ENCODE data around the gene SMG6. TPM values are rescaled to one million over a fixed set of nuclear protein-coding genes. Genes with fewer than 3 reads are reported as not detected.

Gene SMG6
- total and polyA plus RNA-seq, 2 experiments from 2014 or later = 16.8 to 63.1 TPM

DNA sequence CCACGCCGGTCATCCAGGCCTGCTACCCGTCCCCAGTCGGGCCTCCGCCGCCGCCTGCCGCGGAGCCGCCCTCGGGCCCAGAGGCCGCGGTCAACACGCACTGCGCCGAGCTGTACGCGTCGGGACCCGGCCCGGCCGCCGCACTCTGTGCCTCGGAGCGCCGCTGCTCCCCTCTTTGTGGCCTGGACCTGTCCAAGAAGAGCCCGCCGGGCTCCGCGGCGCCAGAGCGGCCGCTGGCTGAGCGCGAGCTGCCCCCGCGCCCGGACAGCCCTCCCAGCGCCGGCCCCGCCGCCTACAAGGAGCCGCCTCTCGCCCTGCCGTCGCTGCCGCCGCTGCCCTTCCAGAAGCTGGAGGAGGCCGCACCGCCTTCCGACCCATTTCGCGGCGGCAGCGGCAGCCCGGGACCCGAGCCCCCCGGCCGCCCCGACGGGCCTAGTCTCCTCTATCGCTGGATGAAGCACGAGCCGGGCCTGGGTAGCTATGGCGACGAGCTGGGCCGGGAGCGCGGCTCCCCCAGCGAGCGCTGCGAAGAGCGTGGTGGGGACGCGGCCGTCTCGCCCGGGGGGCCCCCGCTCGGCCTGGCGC, 246.3 kb downstream of the SMG6 start:
- no peaks in the 10 kb centered on the region for H3K9me2 ChIP-seq (ENCODE audit: insufficient read depth)
- H3K9ac ChIP-seq = no peak overlapping the region
- no peak overlapping the region for H2AFZ ChIP-seq
- no peaks in the 10 kb centered on the region for H4K20me1 ChIP-seq (ENCODE audit: insufficient read depth)
- no peak for DNase-seq
- no peaks in the 10 kb centered on the region for H3K27me3 ChIP-seq (replicated peaks; ENCODE audit: insufficient read depth)
- H3K9me3 ChIP-seq (ENCODE audit: low read depth) = no peaks in the 10 kb centered on the region
- H3K27ac ChIP-seq = no peak overlapping the region; the same call in 1 of the 2 replicates
- H3K79me2 ChIP-seq (ENCODE audit: insufficient read depth) = peaks cover 46% of the 10 kb centered on the region
- in situ Hi-C loops (cut with MboI) = no loop called here
- no peak overlapping the region for H3K4me3 ChIP-seq
- H3F3A ChIP-seq (ENCODE audit: insufficient read depth) = peaks cover 10% of the 10 kb centered on the region; the same call in 1 of the 2 replicates
- H3K4me1 ChIP-seq (ENCODE audit: insufficient read depth) = peaks cover 7% of the 10 kb centered on the region
- no peak for TF ChIP-seq EZH2phosphoT487 (IDR thresholded peaks at IDR 0.05; ENCODE audit: insufficient read depth, low read depth)
- no peak for TF ChIP-seq EZH2 (IDR thresholded peaks at IDR 0.05; ENCODE audit: insufficient read depth, poor library complexity, severe bottlenecking)
- H3K36me3 ChIP-seq (ENCODE audit: low read depth) = no peaks in the 10 kb centered on the region; the same call in 1 of the 2 replicates
- no peak overlapping the region for H3K4me2 ChIP-seq (ENCODE audit: unreplicated experiment)
- WGBS, 2 experiments (ENCODE audit: low coverage in 1 of 2, low lambda C conversion rate in 2 of 2, missing lambda C conversion rate in 2 of 2) = 86 to 95% methylated on average over 38 to 79 of the region's 81 CpGs

DNA sequence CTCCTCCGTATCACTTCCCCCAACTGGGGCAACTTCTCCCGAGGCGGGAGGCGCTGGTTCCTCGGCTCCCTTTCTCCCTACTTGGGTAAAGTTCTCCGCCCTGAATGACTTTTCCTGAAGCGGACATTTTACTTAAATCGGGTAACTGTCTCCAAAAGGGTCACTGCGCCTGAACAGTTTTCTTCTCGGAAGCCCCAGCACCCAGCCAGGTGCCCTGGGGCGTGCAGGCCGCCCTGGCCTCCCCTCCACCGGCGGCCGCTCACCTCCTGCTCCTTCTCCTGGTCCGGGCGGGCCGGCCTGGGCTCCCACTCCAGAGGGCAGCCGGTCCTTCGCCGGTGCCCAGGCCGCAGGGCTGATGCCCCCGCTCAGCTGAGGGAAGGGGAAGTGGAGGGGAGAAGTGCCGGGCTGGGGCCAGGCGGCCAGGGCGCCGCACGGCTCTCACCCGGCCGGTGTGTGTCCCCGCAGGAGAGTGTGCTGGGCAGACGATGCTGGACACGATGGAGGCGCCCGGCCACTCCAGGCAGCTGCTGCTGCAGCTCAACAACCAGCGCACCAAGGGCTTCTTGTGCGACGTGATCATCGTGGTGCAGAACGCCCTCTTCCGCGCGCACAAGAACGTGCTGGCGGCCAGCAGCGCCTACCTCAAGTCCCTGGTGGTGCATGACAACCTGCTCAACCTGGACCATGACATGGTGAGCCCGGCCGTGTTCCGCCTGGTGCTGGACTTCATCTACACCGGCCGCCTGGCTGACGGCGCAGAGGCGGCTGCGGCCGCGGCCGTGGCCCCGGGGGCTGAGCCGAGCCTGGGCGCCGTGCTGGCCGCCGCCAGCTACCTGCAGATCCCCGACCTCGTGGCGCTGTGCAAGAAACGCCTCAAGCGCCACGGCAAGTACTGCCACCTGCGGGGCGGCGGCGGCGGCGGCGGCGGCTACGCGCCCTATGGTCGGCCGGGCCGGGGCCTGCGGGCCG, 247.1 kb downstream of the SMG6 start:
- H2AFZ ChIP-seq = no peak overlapping the region
- peaks cover 46% of the 10 kb centered on the region for H3K79me2 ChIP-seq (ENCODE audit: insufficient read depth)
- 42 to 50% methylated on average over 75 to 84 of the region's 85 CpGs for WGBS, 2 experiments (ENCODE audit: low coverage in 1 of 2, low lambda C conversion rate in 2 of 2, missing lambda C conversion rate in 2 of 2)
- in situ Hi-C loops (cut with MboI) = no loop called here
- no peaks in the 10 kb centered on the region for H4K20me1 ChIP-seq (ENCODE audit: insufficient read depth)
- H3K9me2 ChIP-seq (ENCODE audit: insufficient read depth) = no peaks in the 10 kb centered on the region
- H3K9ac ChIP-seq = peak overlapping the region; percentile 91
- H3K27me3 ChIP-seq (replicated peaks; ENCODE audit: insufficient read depth) = no peaks in the 10 kb centered on the region
- peak; percentile 71 for DNase-seq
- H3K9me3 ChIP-seq (ENCODE audit: low read depth) = no peaks in the 10 kb centered on the region
- H3K4me1 ChIP-seq (ENCODE audit: insufficient read depth) = no peaks in the 10 kb centered on the region
- H3K4me2 ChIP-seq (ENCODE audit: unreplicated experiment) = peak overlapping the region; percentile 86
- H3K4me3 ChIP-seq = peak overlapping the region; percentile 79
- TF ChIP-seq EZH2phosphoT487 (IDR thresholded peaks at IDR 0.05; ENCODE audit: insufficient read depth, low read depth) = no peak
- TF ChIP-seq EZH2 (IDR thresholded peaks at IDR 0.05; ENCODE audit: insufficient read depth, poor library complexity, severe bottlenecking) = no peak
- H3F3A ChIP-seq (ENCODE audit: insufficient read depth) = peaks cover 2% of the 10 kb centered on the region; the same call in 1 of the 2 replicates
- H3K27ac ChIP-seq = peak overlapping the region; percentile 81
- no peaks in the 10 kb centered on the region; the same call in 1 of the 2 replicates for H3K36me3 ChIP-seq (ENCODE audit: low read depth)

DNA sequence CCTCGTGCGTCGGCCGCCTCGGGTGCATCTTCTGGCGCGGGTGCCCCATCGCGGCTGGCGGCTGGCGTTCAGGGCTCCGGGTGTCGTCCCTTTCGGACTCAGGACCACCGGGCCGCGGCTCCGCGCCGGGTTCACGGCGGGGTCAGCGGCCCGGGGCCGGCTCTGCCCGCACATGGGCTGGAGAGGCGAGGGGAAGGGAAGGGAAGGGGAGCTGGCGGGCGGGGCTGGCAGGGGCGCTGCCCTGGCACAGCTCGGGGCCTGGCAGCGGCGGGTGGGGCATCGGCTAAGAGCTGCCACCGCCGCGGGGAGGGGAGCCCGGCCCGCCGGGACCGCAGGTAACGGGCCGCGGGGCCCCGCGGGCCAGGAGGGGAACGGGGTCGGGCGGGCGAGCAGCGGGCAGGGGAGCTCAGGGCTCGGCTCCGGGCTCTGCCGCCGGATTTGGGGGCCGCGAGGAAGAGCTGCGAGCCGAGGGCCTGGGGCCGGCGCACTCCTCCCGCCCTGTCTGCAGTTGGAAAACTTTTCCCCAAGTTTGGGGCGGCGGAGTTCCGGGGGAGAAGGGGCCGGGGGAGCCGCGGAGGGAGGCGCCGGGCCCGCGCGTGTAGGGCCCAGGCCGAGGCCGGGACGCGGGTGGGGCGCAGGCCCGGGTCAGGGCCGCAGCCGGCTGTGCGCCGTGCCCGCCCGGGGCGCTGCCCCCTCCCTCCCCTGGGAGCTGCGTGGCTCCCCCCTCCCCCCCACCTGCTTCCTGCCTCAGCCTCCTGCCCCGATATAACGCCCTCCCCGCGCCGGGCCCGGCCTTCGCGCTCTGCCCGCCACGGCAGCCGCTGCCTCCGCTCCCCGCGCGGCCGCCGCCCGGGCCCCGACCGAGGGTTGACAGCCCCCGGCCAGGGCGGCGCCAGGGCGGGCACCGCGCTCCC, 248.0 kb downstream of the SMG6 start:
- H3K9me2 ChIP-seq (ENCODE audit: insufficient read depth) = no peaks in the 10 kb centered on the region
- in situ Hi-C loops (cut with MboI) = no loop called here

More for the DNA sequence above, 248.0 kb downstream of the SMG6 start:
- H3K4me1 ChIP-seq (ENCODE audit: insufficient read depth) = no peaks in the 10 kb centered on the region
- no peaks in the 10 kb centered on the region for H4K20me1 ChIP-seq (ENCODE audit: insufficient read depth)
- DNase-seq = peak; percentile 71
- no peaks in the 10 kb centered on the region; the same call in 1 of the 2 replicates for H3F3A ChIP-seq (ENCODE audit: insufficient read depth)
- TF ChIP-seq EZH2phosphoT487 (IDR thresholded peaks at IDR 0.05; ENCODE audit: insufficient read depth, low read depth) (no peak), EZH2 (IDR thresholded peaks at IDR 0.05; ENCODE audit: insufficient read depth, poor library complexity, severe bottlenecking) (no peak)
- H2AFZ ChIP-seq = no peak overlapping the region
- H3K9ac ChIP-seq = peak overlapping the region; percentile 91
- peaks cover 37% of the 10 kb centered on the region for H3K79me2 ChIP-seq (ENCODE audit: insufficient read depth)
- no peaks in the 10 kb centered on the region for H3K27me3 ChIP-seq (replicated peaks; ENCODE audit: insufficient read depth)
- 1% methylated on average over 31 to 79 of the region's 113 CpGs for whole genome bisulfite sequencing, 2 experiments (ENCODE audit: low coverage in 1 of 2, low lambda C conversion rate in 2 of 2, missing lambda C conversion rate in 2 of 2)
- H3K9me3 ChIP-seq (ENCODE audit: low read depth) = no peaks in the 10 kb centered on the region
- H3K27ac ChIP-seq = peak overlapping the region; percentile 81
- peak overlapping the region; percentile 86 for H3K4me2 ChIP-seq (ENCODE audit: unreplicated experiment)
- H3K36me3 ChIP-seq (ENCODE audit: low read depth) = no peaks in the 10 kb centered on the region; the same call in 1 of the 2 replicates
- peak overlapping the region; percentile 79 for H3K4me3 ChIP-seq
